ENCODE results near the gene ABCF3.
A peak's percentile ranks its signal among the peaks of the same experiment; 100 is the strongest.

Gene ABCF3

DNA sequence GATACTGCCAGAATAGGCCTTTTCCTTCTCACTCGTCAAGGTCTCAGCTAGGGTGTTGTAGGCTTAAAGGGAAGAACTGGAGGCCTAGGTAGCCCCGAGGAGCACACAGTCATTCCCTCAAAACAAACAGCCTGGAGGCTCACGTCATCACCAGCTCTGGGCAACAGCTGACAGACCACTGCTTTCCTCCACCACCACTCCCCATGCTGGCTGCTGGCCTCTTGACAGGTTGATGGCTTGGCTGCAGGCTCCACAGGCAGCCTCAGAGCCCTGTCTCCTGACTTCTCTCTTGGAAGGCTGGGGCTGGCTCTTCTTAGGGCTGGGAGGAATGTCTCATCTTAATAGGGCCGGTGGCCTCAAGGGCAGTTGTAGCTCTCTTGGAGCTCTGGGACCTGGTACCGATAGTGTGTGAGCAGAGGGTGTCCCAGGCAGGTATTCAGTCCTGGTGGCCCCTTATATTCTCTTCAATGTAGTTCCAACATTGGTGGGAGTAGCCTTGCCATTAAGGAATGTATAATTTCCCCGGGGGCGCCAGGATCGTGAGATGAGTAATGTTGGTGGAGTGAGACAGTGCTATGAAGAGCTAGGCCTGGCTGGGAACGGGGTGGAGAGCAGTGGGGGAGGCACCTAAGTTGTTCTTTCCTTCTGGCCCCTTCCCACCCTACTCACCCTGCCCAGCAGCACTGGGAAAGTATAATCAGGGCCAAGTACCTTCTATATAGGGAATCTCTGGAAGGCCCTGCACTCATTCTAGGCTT lies 17.5 kb upstream of the ABCF3 start:
- DNase-seq: no peak

DNA sequence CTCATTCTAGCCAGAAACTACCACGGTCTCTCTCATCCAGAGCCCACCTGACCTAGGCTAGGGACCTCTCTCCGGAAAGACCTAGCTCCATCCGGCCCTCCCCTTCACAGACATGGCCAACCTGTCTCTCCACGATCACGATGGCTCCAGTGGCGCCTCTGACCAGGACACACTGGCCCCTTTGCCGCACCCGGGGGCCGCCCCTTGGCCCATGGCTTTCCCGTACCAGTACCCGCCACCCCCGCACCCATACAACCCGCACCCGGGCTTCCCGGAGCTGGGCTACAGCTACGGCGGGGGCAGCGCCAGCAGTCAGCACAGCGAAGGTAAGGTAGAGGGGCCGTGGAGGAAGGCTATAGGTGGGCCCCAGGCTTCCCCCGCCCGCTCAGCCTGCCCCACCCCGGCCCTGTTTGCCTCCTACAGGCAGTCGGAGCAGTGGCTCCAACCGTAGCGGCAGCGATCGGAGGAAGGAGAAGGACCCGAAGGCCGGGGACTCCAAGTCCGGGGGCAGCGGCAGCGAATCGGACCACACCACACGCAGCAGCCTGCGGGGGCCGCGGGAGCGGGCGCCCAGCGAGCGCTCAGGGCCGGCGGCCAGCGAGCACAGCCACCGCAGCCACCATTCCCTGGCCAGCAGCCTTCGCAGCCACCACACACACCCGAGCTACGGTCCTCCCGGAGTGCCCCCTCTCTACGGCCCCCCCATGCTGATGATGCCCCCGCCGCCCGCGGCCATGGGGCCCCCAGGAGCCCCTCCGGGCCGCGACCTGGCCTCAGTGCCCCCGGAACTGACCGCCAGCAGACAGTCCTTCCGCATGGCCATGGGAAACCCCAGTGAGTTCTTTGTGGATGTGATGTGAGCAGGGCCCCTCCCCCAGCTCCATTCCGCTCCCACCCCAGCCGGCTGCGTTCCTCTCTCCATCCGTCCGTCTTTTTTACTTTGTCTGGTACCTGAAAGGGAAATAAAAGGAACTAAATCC lies 15.8 kb upstream of the ABCF3 start:
- no peak for DNase-seq

DNA sequence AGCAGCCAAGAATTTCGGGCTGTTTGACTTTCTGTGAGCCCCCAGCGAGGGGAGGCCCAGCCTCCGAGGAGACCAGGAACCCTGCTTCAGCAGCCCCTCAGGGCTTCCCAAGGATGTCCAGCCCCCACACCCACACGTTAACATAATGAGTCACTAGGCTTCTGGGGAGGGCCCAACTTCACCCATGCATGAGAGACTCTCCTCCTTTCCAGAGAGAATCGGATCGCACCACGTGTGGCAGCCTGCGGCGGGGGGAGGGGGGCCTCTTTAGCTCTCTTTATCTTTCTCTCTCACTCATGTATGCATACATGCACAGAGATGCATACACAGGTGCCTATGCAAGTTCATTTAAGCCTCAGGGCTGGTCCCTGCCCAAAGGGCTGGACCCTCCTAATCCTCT lies 14.4 kb upstream of the ABCF3 start:
- no peak for DNase-seq

DNA sequence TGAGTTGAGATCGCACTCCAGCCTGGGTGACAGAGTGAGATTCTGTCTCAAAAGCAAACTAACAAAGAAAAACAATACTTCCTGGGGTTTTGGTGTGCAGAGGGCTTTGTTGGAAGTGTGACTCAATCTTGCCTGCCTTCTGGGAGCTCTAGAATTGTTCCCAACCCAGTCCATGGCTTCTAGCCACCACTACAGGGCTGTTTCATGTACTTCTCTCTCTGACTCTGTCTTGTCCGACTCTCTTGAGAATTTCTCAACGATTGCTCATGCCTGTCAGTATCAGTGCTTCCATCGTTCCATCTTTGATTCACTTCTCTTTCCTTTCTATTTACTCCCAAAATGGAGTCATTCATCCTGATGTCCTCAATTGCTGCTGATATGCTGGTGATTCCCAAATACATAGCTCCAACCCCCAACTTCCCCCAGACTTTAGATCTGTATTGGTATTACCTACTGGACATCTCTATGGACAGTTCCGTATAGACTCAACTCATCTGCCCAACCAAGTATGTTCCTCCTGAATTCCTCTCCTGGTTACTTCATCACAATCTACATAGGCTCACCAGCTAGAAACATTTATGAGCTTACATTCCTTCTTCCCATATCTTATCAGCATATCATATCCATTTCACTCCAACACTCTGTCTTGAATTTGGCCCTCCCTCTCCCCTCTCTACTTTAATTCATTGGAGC lies 13.2 kb upstream of the ABCF3 start:
- DNase-seq: no peak

DNA sequence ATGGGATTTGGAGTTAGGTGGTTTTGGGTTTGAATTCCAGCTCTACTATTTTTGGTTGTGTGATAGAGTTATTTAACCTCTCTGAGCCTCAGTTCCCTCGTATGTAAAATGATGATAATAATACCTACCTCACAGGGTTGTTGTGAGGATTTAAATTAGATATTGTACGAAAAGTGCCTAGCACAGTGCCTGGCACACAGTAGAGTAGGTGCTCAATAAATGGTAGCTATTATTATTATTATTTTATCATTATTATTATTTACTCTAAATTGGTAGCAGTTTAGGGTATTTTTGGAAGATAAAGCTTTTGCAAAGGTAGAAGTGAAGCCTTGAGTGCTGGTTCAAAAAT lies 12.7 kb upstream of the ABCF3 start:
- DNase-seq: no peak

DNA sequence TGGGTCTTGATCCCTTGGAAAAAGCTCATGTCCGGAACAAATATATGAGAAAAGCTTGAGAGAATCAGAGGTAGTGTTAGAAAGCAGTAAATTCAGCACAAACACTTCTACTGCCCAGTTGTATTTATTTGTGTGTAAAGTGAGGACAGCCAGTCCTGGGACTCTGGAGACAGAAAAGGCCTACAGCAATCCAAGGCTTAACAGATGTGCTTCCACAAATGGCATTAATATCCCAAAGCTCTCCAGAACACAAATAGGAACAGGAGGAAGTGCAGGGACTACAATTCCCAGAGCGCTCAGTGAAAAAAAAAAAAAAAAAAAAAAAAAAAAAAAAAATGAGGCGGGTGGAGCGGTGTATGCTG lies 11.7 kb upstream of the ABCF3 start:
- DNase-seq: no peak

DNA sequence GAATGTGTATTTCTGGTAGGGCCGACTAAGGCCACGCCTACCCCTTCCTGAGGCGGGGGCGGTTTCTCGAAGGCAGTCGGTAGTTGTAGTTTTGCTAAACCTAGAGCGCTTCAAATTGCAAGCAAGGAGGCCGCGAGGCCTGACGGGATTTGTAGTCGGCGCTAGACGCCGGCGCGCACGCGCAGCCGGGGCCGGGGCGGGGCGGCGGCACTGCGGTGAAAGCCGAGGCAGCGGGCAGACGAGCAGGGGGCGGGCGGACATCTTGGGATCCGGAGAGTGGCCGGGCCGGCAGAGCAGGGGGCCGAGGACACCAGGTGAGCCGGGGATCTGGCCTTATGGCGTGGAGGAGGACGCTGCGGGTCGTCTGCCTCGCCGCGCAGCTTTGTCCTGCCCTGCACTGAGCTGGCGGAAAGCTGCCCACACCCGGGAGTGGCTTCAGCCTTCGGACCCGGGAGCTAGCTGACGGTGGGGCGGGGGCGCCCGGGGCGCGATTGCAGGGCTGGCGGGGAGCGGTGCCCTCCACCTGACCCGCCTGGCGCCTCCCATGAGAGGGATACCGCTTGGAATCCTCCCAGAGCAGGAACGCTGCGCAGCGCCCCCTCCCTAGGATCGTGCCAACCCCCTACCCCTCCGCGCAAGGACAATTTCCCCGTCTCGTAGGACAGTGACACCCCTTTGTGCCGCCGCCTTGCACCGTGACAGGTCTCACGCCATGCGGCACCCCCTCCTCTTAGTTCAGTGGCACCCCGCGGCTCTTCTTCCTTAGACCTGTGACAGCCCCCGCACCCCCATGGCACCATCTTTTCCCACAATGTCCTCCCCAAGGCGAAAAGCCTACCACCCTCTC lies 11.1 kb upstream of the ABCF3 start, which contains the start of gene AP2M1:
Gene AP2M1 (plus strand): TSS at position 210 of the 847 bp plus-strand sequence. CDS start 2,139 bp downstream, outside the sequence.
- peak; percentile 97 for DNase-seq

DNA sequence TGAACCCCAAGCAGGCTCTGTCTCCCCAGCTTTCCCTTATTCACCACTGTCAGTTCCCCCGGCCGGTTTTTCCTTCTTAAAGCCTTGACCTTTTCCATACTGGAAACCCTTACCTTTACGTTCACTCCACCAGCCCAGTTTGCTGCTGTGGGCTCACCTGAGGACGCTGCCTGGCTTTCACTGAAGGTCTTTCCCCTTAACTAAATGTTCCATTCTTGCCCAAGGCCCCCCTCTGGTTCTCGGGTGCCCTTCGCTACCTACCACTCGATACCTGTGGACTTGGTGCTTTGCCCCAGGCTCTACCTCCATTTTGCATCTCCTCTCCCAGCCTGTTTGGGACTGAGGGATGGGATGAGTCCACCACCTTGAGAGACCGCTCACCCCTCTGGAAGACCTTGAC lies 10.5 kb upstream of the ABCF3 start:
- no peak for DNase-seq

DNA sequence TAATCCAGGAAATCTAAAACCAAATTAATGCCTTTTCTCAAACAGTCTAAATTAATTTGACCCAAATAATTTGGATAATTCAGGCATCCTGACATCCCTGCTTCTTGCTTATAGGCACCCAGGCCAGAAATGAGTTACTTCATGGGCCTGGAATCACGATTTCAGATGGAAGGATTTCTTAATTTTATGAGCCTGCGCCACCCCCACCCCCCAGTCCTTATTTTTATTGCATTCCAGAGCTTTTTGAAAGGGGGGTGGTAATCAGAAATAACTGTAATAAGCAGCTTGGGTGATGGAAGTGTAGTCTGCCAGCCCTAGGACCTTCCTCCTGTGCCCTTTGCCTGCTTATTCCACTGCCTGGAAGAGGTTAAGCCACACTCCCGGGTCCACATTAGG lies 10.0 kb upstream of the ABCF3 start:
- DNase-seq: no peak

DNA sequence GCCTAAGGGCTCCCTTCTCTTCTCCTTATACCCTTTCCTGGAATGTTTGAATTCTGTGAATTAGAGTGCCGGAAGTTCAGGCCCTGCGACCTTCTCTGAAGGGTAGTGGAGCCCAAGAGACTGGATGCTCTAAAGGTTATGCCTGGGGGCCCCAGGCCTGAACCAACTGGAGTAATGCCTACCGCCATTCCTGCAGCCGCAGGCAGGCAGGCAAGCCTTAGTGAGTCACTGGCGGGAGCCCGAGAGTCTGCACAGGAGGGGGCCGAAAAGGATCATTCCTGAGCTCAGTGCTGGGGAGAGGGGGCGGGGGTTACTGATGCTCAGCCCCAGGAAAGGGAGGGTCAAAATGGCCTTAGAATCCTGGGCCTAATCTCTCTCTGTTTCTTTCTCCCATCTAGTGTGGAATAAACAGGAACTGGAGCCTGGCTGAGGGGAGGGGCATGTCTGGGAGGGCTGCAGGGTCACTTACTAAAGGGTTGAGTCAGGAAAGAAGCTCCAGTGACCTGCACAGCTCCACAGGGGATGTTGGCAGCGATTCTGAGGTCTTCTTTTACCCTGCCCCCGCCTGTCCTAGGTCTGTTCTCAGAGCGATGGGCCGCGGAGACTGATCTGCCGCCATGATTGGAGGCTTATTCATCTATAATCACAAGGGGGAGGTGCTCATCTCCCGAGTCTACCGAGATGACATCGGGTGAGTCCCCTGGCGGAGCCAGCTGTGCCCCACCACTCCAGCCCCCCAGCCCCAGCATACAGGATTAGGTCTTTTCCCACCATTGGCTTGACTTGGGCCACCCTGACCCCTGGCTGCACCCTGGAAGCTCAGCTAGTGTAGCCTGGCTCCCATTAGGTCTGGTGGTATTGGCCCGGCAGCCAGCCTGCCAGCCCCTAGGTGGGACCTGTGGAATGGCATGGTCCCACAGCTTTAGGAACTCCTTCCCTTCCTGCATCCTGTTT lies 9.3 kb upstream of the ABCF3 start:
- no peak for DNase-seq

DNA sequence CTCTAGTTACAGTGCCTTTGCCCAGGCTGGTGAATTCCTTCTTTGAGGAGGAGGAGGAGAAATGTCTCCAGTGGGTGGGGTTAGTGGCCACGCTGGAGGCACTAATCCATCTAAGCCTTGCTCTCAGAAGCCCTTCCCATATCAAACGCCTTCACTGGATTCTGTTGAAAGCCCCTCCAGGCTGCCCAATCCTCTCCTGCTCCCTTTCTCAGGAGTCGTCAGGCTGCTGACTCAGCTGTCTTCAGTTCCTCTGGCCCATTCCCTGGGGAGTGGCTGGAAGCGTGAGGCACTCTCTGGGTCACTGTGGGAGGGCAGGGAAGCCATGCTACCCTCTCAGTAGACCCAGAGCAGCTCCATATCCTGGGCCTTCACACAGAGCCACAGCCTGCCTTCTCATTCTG lies 8.7 kb upstream of the ABCF3 start:
- DNase-seq: no peak

DNA sequence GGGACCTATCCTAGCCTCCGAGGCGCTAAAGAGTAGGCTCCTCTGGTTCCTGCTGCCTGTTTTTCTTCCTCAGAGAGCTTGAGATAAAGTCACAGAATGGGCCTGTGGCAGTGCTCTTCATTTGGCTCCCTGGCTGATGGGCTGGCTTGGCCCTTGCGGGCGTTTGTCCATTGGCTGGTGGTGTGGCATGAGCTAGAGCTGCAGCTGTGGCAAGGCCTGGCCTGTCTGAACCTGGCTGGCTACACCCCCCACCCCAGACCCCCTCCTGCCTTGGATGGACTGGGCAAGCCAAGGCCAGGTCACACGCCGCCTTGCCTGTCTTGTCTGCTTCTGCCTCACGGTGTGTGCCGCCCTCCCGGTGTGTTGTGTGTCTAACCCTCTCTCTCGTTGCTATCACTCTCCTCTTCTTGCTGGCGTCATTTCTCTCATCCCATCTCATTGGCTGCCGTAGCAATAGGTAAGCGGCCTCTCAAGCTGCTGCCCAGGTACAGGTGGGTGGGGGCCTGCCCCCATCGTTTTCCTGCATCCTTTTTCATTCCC lies 8.2 kb upstream of the ABCF3 start:
- no peak for DNase-seq

DNA sequence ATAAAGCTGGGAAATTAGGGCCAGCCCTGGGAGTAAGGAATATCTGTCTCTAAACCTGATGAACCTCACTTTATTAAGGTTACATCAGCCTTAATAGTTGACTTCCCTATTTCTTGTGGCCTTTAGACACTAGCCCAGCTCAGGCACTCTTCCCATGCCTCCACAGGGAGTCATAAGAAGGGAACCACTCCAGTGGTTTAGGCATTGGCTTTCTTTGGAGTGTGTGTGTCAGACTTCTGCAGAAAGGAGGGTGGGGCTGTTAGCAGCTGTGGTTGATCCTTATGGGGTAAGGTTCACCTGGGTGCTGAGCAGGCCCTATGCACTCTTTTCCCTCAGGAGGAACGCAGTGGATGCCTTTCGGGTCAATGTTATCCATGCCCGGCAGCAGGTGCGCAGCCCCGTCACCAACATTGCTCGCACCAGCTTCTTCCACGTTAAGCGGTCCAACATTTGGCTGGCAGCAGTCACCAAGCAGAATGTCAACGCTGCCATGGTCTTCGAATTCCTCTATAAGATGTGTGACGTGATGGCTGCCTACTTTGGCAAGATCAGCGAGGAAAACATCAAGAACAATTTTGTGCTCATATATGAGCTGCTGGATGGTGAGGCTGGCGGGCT lies 7.4 kb upstream of the ABCF3 start:
- DNase-seq: no peak

DNA sequence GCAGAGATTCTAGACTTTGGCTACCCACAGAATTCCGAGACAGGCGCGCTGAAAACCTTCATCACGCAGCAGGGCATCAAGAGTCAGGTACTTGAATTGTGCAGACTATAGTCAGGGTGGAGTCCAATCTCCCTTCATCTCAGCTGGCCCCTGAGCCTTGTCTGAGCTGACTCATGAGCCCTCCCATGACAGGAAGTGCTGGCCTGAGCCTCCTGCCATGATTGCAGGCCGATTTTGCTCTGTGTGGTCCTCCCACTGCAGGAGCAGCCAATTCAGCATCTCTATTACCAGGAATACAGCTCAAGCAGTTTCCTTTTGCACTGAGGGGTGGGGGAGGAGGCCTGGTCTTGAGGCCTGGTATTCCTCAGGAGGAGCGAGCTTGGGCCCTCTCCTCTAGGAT lies 5.8 kb upstream of the ABCF3 start:
- no peak for DNase-seq

DNA sequence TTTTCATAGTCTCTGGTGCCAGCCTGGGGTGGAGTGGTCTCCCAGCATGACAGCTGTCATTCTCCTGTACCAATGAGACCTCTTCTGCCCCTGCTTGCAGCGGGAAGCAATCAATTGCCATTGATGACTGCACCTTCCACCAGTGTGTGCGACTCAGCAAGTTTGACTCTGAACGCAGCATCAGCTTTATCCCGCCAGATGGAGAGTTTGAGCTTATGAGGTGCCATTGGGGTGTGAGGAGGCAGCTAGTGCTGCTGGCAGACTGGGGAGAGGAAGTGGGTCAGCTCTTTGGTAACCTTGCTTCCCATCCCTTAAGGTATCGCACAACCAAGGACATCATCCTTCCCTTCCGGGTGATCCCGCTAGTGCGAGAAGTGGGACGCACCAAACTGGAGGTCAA lies 4.4 kb upstream of the ABCF3 start:
- DNase-seq: no peak

DNA sequence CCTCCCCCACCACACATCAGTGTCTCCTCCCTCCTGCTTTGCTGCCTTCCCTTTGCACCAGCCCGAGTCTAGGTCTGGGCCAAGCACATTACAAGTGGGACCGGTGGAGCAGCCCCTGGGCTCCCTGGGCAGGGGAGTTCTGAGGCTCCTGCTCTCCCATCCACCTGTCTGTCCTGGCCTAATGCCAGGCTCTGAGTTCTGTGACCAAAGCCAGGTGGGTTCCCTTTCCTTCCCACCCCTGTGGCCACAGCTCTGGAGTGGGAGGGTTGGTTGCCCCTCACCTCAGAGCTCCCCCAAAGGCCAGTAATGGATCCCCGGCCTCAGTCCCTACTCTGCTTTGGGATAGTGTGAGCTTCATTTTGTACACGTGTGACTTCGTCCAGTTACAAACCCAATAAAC lies 2.3 kb upstream of the ABCF3 start:
- no peak for DNase-seq

DNA sequence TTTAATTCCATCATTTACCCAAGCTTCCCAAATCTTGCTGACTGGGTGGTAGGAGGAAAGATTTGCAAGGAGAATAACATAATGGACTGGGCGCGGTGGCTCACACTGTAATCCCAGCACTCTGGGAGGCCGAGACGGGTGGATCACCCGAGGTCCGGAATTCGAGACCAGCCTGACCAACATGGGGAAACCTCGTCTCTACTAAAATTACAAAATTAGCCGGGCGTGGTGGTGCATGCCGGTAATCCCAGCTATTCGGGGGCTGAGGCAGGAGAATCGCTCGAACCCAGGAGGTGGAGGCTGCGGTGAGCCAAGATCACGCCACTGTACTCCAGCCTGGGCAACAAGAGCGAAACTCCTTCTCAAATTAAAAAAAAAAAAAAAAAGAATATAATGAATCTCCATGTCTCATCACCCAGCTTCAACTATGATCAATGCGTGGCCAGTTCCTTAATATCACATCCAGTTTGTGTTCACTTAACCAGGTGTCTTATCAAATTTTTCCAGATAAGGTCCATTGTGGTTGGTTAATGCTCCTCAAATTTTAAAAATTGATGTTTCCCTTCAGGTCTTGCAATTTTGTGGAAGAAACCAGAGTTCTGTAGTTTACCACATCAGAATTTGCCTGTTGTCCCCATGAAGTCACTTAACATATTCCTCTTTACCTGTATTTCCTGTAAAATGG lies 1.3 kb upstream of the ABCF3 start:
- DNase-seq: no peak

DNA sequence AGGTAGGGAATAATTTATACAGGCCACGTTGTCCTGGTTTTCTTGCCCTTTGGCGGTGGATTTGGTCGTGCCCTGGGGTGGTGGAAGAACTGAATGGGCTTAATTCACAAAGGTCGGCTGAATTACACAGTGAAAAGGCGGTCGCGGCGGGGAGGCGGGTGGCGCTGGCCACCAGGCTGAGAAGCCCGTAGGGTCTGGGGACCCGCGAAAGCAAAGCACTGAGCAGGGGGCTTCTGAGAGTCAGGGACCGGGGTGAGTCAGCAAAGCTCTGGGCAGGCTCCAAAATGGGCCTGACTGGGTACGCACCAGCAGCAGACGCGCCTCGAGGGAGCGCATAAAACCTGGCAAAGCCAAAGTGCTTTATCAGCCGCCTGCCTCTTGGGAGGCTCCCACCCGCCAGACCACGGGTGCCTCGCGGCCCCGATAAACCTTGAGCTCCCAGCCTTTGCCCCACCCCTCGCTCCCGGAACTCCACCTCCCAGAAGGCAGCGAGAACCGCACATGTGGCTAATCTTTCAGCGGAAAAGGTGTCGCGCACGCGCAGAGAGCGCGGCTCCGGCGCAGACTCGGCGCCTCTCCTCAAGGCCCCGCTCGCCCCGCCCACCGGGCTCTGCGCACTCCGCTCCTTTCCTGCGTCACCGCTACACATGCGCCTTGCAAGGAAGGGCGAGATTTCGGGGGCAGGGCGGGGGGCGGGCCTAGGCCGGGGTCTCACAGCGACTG lies 377 bp upstream of the ABCF3 start:
- DNase-seq: peak; percentile 99

DNA sequence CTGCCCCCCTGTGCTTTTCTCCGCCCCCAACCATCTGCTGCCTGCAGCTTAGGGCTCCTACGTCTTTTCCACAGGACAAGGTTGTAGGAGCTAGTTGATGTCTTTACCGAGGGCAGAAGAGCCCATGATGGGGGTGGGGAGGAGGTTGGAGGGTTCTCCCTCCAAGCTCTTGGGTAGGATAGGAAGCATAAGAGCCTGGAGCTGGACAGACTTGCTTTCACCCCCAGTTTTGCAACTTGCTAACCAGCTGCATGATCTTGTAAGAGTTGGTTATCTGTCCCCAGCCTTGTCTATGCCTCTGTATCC lies 856 bp downstream of the ABCF3 start:
- DNase-seq: no peak

DNA sequence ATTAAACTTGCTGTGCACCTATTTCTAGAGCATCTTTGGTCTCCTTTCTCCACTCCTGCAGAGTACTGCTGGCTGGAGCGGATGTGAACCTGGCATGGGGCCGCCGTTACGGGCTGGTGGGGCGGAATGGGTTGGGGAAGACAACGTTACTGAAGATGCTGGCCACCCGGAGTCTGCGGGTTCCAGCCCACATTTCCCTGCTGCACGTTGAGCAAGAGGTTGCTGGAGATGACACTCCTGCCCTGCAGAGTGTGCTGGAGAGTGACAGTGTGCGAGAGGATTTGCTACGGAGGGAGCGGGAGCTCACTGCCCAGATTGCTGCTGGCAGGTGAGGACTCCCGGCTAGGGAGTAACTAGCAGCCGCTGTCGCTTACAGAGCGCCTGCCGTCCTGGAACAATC lies 2.1 kb downstream of the ABCF3 start:
- DNase-seq: no peak
